ENCODE data around the gene SSH2. TPM values are rescaled to one million over a fixed set of nuclear protein-coding genes. Genes with fewer than 3 reads are reported as not detected.

Gene SSH2
- total and polyA plus RNA-seq, 9 of the 15 experiments (the other 6 are each of a cell fraction or from before 2014, with no cell fraction given): 3.9 to 16.1 (median 10.2) TPM

- TF ChIP-seq SRF (CRISPR knock-in tag; IDR thresholded peaks at IDR 0.05) (peak in 1 of 2 experiments; percentile 86; a peak in 2 of 4 replicates), CTBP1 (IDR thresholded peaks at IDR 0.05; ENCODE audit: borderline replicate concordance) (0 out of 2 replicates have a peak, but pooled peaks have one; percentile 12), POLR2B (IDR thresholded peaks at IDR 0.05; ENCODE audit: low read depth, partially characterized antibody) (no peak), HDGF (IDR thresholded peaks at IDR 0.05) (no peak), FOXA3 (CRISPR knock-in tag; conservative IDR thresholded peaks at IDR 0.05 in 1 of 2, IDR thresholded peaks at IDR 0.05 in 1 of 2) (no peak), TBL1XR1 (IDR thresholded peaks at IDR 0.05; ENCODE audit: low read length in 2 of 2) (no peak), BCLAF1 (IDR thresholded peaks at IDR 0.05; ENCODE audit: borderline replicate concordance in 1 of 2, control insufficient read depth in 1 of 2, low read depth in 2 of 2, low read length in 1 of 2) (no peak), RFX7 (CRISPR knock-in tag; IDR thresholded peaks at IDR 0.05) (no peak), CUX1 (CRISPR knock-in tag; IDR thresholded peaks at IDR 0.05) (no peak), ZNF282 (CRISPR knock-in tag; IDR thresholded peaks at IDR 0.05) (no peak), RAD21 (CRISPR knock-in tag; conservative IDR thresholded peaks at IDR 0.05 in 1 of 2, IDR thresholded peaks at IDR 0.05 in 1 of 2) (no peak), ZNF583 (CRISPR knock-in tag; IDR thresholded peaks at IDR 0.05) (no peak), CBFB (CRISPR knock-in tag; IDR thresholded peaks at IDR 0.05) (no peak), PRPF4 (IDR thresholded peaks at IDR 0.05; ENCODE audit: insufficient read depth, low read depth, low read length, poor library complexity, severe bottlenecking) (no peak), SP2 (IDR thresholded peaks at IDR 0.05; ENCODE audit: extremely low read depth, low read depth, low read length, poor library complexity, severe bottlenecking) (no peak), E2F3 (CRISPR knock-in tag; IDR thresholded peaks at IDR 0.05) (no peak), YY1 (IDR thresholded peaks at IDR 0.05; ENCODE audit: borderline replicate concordance in 1 of 3, control insufficient read depth in 1 of 3, extremely low read depth in 1 of 3, insufficient read depth in 3 of 3, insufficient read length in 1 of 3, insufficient replicate concordance in 2 of 3, low read depth in 1 of 3, low read length in 2 of 3) (peak in 1 of 3 experiments; percentile 9), ARID1B (IDR thresholded peaks at IDR 0.05) (no peak)
These were observed 262.1 kb downstream of the SSH2 start (continued) for GRCh38 chr17:29667969-29668368.
